Measurements from ENCODE around the gene TMA7. TPM values are rescaled to one million over a fixed set of nuclear protein-coding genes. Genes with fewer than 3 reads are reported as not detected.

Gene TMA7
- total and polyA plus RNA-seq, 9 of the 15 experiments (the other 6 are each of a cell fraction or from before 2014, with no cell fraction given): 209 to 1,003 (median 486) TPM

GRCh38 chr3:48472923-48473616 lies 33.0 kb downstream of the TMA7 start (continued):
- TF ChIP-seq, protein P1, sequence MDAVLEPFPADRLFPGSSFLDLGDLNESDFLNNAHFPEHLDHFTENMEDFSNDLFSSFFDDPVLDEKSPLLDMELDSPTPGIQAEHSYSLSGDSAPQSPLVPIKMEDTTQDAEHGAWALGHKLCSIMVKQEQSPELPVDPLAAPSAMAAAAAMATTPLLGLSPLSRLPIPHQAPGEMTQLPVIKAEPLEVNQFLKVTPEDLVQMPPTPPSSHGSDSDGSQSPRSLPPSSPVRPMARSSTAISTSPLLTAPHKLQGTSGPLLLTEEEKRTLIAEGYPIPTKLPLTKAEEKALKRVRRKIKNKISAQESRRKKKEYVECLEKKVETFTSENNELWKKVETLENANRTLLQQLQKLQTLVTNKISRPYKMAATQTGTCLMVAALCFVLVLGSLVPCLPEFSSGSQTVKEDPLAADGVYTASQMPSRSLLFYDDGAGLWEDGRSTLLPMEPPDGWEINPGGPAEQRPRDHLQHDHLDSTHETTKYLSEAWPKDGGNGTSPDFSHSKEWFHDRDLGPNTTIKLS (IDR thresholded peaks at IDR 0.05; ENCODE audit: borderline replicate concordance, low read depth): peak; percentile 54; the same call in 1 of the 2 replicates
- TF ChIP-seq, protein P2, sequence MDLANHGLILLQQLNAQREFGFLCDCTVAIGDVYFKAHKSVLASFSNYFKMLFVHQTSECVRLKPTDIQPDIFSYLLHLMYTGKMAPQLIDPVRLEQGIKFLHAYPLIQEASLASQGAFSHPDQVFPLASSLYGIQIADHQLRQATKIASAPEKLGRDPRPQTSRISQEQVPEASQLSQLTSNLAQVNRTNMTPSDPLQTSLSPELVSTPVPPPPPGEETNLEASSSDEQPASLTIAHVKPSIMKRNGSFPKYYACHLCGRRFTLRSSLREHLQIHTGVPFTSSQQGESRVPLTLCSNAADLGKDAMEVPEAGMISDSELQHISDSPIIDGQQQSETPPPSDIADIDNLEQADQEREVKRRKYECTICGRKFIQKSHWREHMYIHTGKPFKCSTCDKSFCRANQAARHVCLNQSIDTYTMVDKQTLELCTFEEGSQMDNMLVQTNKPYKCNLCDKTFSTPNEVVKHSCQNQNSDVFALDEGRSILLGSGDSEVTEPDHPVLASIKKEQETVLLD (IDR thresholded peaks at IDR 0.05): no peak; the same call in 1 of the 2 replicates
- no peak for TF ChIP-seq TSC22D4 (tag; IDR thresholded peaks at IDR 0.05)
- TF ChIP-seq MCM3 (IDR thresholded peaks at IDR 0.05): no peak
- TF ChIP-seq ETV6 (IDR thresholded peaks at IDR 0.05; ENCODE audit: borderline replicate concordance in 1 of 2, low read depth in 2 of 2, low read length in 1 of 2): no peak
- no peak for TF ChIP-seq ETV6 (CRISPR knock-in tag; IDR thresholded peaks at IDR 0.05; ENCODE audit: borderline replicate concordance)
- no peak for TF ChIP-seq HEY1 (CRISPR knock-in tag; IDR thresholded peaks at IDR 0.05; ENCODE audit: borderline replicate concordance)
- 0 out of 2 replicates have a peak, but pooled peaks have one; percentile 20 for TF ChIP-seq GATAD2A (IDR thresholded peaks at IDR 0.05)
- no peak for TF ChIP-seq MBD1 (CRISPR knock-in tag; IDR thresholded peaks at IDR 0.05)
- 0 out of 2 replicates have a peak, but pooled peaks have one; percentile 22 for TF ChIP-seq GABPB1 (CRISPR knock-in tag; IDR thresholded peaks at IDR 0.05)
- TF ChIP-seq, protein P3, sequence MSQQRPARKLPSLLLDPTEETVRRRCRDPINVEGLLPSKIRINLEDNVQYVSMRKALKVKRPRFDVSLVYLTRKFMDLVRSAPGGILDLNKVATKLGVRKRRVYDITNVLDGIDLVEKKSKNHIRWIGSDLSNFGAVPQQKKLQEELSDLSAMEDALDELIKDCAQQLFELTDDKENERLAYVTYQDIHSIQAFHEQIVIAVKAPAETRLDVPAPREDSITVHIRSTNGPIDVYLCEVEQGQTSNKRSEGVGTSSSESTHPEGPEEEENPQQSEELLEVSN (IDR thresholded peaks at IDR 0.05; ENCODE audit: borderline replicate concordance in 1 of 2, extremely low read depth in 1 of 2, insufficient read depth in 1 of 2, insufficient read length in 1 of 2, low read depth in 1 of 2, low read length in 1 of 2, poor library complexity in 1 of 2, severe bottlenecking in 1 of 2): peak in 1 of 2 experiments; percentile 40
- no peak for TF ChIP-seq STAG1 (CRISPR knock-in tag; IDR thresholded peaks at IDR 0.05; ENCODE audit: borderline replicate concordance)
- peak; percentile 16 for TF ChIP-seq MAX (CRISPR knock-in tag; IDR thresholded peaks at IDR 0.05)
- no peak for TF ChIP-seq ARID3B (CRISPR knock-in tag; IDR thresholded peaks at IDR 0.05; ENCODE audit: borderline replicate concordance)
- no peak for TF ChIP-seq CBFA2T2 (conservative IDR thresholded peaks at IDR 0.05)
- TF ChIP-seq ZNF766 (CRISPR knock-in tag; conservative IDR thresholded peaks at IDR 0.05): no peak
- peak; percentile 30 for TF ChIP-seq NEUROD1 (IDR thresholded peaks at IDR 0.05; ENCODE audit: borderline replicate concordance, low read depth, low read length, partially characterized antibody)
- TF ChIP-seq HDAC1 (IDR thresholded peaks at IDR 0.05): peak in 1 of 2 experiments; percentile 70; a peak in 2 of 4 replicates
- no peak for TF ChIP-seq GATAD2B (IDR thresholded peaks at IDR 0.05; ENCODE audit: borderline replicate concordance)
- TF ChIP-seq CREBBP (IDR thresholded peaks at IDR 0.05; ENCODE audit: low read depth, low read length): no peak

All from K562 (cell line).